Right lobe of liver (tissue), 4 donors: Measurements from ENCODE around the gene ACTL8.

Experiments
- CTCF ChIP-seq, 4 donors: fragments of 200-600 bp in 3 of 4; fragments of 450-650 bp in 1 of 4; IDR thresholded peaks; one replicate each; pipeline versions ENCODE4 v1.5.1 to v1.8.0; 2016 to 2022; ENCODE audit warnings: antibody characterized with exemption in 4 of 4, mild to moderate bottlenecking in 2 of 4
- POLR2A ChIP-seq: fragments of 450-650 bp; IDR thresholded peaks from one replicate; pipeline ENCODE4 v1.6.1; 2017; ENCODE audit warnings: antibody characterized with exemption, mild to moderate bottlenecking
- donor health status: DM: no; HTN: no; CAD: no.
- donor health status: DM: no; HTN: no; CAD: no.
- donor health status: DM: no; HTN: yes; CAD: no.

- TF ChIP-seq CTCF (IDR thresholded peaks at IDR 0.05) (no peak), POLR2A (no peak)
These were observed 92.0 kb downstream of the ACTL8 start for GRCh38 chr1:17847111-17847510.
